RKO (cell line): ENCODE data around the gene ACTG1.

ENCODE experiments used
- DNase-seq: peaks from one replicate; pipeline ENCODE4 v3.0.0-alpha.2; 2016; ENCODE audit warnings: low spot score

ACTG1 gene

DNA sequence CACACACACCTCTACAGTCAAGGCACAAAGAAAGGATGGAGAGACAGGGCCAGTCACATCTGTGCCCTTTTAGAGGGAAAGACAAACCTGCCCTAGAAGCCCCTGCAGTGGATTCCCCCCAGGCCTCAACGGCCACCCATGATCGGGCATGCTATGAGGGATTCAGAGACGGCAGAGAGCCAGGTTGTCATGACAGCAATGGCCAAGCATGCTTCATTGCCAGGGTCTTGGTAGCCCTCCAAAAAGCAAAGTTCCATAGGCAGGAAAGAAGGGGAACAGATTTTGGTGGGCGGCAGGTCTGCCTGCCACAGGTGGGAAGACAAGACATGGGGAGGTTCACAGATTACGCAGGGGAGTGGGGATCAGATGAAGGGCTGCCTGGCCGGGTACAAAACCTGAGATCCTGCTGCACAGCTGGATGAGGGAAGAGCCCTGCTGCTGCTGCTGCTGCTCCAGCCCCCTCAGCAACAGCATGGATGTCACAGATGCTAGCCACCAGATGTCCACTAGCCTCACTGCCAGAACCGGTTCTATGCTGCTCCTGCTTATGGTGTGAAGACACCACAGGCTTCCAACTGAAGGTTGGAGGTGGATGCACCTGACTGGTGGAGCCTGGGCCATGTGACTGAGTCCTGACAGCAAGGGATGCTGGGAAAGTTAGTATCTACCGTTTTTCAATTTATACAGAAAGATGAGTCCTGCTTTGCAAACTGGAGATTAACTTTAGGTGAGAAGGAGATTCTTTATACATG is 17.8 kb downstream of the ACTG1 start:
- no peak for DNase-seq

DNA sequence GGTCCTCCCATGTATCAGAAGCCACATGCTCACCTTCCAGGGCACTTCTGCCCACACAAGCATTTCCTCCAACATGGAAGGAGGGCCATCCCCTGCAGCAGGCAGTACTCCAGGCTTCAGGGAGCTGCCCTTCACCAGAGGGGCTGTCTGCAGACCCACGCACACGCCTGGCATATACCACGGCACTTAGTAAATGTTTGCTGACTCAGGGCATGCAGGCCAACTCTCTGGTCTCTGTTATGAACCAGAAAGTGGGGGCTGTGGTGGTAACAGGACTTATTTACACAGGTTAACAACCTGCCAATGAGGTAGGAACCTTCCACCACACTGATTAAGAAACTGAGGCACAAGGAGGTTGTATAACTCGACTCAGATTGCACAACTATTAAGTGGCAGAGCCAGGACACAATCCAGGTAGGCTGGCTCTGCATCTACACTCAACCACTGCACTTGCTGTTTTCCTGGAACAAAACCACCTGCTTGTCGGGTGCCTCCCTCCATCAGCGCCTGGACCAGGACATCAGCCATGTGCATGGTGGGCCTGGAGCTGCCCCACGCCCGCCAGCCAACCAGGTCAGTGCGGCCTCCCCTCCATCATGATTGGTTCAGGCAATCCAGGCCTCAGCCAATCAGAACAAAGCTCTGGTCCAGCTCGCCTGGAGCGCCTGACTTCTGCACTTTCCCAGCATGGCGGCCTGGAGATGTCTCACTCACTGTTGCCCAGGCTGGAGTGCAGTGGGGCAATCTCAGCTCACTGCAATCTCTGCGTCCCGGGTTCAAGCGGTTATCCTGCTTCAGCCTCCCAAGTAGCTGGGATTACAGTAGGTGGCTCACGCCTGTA is 19.2 kb downstream of the ACTG1 start:
- DNase-seq, result no peak

DNA sequence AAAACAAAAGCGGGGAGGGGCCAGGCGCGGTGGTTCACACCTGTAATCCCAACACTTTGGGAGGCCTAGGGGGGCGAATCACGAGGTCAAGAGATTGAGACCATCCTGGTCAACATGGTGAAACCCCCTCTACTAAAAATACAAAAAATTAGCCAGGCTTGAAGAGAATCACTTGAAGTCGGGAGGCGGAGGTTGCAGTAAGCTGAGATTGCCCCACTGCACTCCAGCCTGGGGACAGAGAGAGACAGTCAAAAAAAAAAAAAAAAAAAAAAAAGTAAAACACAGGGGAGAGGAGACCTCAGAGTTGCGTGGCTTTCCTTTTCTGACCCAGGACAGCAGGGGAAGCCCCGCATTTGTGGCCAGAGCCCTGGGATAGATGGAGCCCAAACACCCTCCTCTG is 19.9 kb downstream of the ACTG1 start:
- DNase-seq, result no peak

DNA sequence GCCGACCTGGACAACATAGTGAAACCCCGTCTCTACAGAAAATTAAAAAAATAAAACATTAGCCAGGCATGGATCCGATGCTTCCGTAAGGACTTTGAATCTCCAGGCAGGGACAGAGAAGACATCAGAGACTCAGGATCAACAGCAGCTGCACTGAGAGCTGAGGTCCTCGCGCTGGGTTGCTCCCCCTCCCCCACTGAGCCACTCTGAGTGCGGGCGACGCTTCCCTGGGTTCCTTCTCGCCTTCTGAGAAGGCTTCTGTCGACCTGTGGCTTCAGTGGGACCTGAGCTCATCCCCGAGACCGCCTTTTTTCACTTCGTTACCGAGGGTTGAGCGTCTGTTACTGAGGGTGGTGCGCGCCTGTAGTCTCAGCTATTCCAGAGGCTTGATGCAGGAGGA is 20.4 kb downstream of the ACTG1 start:
- no peak for DNase-seq

DNA sequence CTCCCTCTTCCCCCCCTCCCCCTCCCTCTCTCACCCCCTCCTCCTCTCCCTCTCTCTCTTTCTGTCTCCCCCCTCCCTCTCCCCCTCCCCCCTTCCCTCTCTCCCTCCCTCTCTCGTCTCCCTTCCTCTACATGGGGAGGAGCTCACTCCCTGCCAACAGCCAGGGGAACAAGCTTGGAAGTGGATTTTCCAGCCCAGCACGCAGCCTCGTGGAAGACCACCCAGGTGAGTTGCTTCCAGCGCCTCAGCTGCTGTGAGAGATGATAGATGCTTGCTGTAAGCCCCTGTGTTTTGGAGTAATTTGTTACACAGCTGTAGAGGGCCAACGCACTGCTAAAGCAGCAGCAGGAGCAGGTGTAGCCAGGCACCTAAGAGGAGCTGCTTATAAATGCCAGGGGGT is 20.8 kb downstream of the ACTG1 start:
- DNase-seq, result no peak

DNA sequence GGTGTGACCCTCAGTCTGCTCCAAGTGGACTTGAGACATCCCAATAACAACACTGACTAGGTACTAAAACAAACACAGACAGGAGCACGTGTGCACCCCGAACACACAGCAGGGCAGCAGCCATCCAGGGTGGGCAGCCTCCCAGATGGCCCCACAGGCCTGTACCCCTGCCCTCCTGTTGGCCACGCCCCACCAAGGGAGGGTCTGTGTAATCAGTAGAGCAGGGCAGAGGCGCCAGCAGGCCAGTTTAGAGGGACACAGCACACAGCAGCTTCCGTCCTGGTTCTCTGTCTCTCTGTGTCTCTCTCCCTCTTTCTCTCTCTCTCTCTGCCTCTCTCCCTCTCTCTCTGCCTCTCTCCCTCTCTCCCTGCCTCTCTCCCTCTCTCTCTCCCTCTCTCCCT is 21.4 kb downstream of the ACTG1 start:
- DNase-seq, result no peak

DNA sequence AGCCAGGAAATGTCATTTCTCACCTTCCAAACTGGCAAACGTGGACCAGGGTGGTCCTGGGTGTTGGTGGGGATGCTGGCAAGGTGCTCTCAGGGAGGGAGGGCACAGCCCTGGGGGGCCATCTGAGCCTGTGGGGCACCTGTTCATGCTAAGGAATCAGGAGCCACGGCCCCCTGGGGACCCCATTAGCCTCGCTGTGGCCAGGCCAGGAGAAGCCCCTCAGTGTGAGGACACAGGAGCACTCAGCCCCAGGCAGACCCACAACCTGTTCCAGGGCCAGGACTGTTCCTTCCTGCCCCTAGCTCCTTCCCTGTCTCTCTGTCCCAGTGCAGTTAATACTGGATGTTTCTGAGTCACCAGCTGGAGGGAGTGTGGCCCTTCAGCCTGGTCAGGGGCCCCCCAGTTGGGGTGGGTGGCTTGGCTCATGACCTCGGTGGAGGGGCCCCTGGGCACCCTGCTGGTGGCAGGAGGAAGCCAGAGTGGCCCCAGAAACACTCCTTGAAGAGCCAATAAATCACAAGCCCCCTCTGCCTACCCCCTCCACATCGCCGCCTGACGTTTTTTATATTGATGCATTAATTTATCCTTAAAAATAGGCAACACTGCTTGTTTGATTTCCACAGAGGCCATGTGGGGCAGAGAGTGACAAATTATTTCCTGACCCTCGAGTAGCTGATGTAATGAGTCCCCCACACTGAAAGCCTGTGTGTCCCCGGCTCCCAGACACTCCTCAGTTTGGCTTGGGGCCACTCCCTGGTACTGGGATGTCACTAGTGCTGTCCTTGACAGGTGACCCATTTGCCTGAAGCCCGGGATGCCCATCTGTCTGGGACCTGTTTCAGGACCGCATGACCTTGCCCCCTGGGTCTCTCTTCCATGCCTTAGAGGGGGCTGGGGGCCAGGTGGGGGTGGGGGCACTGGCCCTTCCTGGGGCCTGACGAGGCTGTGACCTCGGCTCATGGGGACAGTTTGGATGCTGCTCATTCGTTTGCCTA is 22.3 kb downstream of the ACTG1 start:
- DNase-seq, result no peak

DNA sequence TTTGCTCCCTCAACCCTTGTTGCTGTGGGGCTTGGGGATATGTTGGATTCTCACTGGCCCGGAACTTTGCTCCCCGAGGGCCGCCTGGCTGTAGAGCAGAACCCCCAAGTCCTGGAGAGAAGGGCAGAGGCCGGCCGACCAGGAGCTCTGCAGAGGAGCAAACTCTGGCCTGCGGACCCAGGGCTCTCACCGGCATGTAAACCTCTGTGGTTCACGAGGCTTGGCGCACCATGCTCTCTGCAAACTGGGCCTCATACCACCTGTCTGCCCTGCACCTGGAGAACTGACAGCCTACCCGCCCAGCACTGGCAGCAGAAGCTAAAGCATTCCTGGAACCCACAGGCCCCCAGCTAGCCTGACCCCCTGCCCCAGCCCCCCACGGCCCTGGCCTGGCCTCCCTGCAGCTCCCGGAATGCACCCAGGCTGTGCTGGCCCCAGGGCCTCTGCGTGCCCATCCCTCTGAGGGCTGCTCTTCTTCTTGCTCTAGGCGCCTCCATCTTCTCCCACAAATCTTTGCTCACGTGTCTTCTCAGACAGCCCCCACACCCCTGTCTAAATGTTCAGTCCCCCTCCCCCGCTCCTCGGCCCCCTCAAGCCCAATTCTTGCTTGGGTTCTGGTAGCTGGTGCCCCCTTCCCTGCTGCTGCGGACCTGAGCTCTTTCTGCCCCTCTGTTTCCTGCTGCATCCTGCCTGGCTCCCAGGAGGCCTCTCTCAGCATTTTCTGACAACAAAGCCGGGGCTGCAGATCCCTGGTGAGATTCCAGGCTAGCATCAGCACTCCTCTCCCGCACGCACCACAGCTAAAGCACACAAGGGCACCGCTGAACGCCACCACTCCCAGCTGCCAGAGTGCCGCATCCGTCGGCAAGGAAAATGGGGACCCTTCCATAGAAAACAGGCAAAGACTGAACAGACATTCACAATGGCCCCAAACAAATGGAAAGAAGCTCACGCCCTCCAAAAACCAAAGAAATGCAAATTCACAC is 23.3 kb downstream of the ACTG1 start:
- DNase-seq, result no peak

DNA sequence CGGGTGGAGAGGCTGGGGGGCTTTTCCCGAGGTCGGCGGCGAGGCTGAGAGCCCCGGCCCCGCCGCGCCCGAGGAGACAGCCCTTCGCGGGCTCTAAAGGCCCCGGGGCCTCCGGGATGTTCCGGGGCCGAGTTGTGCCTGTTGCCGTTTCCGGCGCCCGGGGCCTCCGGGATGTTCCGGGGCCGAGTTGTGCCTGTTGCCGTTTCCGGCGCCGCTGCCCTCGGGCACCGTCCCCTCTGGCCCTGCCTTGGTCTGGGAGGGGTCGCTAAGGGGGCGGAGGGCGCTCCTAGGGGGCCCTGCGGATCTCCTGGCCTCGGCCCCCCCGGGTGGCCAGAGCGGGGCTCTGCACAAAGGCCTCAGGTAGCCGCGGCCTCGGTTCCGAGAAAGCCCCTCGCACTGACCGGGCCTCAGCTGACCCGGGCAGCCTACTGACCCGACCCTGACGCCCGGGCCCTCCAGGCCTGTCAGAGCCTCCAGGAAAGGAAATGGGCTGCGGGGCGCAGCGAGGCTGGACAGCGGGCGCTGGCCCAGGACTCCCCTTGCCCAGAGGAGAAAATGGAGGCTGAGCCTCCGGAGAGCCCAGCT is 24.2 kb downstream of the ACTG1 start:
- DNase-seq, result no peak

DNA sequence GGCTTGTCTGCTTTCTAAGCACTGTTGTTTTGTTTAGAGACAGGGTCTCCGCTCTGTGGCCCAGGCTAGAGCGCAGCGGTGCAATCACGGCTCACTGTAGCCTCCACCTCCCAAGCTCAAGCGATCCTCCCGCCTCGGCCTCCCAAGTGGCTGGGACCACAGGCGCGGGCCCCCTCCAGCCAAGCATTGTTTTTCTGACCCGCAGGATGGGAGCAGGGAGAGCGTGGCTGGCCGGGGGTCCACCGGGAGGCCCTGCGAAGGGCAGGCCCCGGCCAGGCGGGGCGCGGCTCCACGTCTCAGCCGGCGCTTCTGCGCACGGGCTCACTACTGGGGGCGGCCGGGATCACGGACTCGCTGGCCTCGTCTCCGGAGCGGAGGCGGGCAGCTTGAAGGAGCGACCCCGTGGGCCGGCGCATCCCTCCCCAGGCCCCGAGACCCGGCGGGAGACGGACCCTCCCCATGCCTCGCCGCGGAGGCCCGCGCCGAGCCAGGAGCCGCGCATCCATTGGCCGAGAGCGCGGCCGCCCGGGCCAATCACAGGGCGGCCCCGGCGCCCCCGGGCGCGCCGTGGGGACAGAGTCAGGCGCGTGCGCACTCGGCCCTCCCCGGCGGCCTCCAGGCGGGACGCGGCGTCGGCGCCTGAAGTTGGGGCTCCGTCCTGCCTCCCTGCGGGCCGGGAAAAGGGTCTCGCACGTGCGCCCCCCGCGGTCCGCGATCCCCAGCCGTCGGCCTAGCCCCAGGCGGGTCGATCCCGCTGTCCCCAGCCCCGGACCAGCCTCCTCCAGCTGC is 24.9 kb downstream of the ACTG1 start:
- DNase-seq, result peak; percentile 81

DNA sequence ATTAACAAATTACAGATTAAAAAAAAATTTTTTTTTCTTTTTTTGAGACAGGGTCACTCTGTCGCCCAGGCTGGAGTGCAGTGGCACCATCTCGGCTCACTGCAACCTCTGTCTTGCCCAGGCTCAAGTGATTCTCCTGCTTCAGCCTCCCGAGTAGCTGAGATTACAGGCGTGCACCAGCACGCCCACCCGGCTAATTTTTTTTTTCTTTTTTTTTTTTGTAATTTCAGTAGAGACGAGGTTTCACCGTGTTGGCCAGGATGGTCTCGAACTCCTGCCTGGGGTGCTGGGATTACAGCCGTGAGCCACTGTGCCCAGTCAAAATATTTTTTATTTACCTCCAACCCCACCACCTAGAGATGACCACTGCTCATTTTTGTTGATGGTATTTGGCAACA is 25.5 kb downstream of the ACTG1 start:
- DNase-seq, result no peak

DNA sequence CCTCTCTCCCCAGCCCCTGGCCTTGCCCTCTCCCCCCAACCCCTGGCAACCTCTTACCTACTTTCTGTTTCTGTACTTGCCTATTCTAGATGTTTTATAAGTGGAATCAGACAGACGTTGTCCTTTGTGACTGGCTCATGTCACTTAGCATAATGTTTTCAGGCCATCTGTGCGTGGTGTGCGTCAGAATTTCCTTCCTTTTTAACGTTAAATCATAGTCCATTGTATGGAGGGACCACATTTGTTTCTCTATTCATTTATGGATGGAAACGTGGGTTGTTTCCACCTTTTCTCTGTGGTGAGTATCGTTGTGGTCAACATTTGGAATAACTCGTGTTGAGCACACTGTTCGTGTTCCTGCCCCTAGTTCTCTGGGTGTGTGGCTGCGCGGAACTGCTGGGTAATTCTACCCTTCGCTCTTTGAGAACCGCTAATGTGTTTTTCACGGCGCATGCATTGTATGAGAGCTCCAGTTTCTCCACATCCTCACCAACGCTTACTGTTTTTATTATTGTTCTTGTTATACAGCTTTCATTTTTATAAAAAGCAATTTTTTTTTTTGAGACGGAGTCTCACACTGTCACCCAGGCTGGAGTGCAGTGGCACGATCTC is 26.3 kb downstream of the ACTG1 start:
- DNase-seq, result no peak

DNA sequence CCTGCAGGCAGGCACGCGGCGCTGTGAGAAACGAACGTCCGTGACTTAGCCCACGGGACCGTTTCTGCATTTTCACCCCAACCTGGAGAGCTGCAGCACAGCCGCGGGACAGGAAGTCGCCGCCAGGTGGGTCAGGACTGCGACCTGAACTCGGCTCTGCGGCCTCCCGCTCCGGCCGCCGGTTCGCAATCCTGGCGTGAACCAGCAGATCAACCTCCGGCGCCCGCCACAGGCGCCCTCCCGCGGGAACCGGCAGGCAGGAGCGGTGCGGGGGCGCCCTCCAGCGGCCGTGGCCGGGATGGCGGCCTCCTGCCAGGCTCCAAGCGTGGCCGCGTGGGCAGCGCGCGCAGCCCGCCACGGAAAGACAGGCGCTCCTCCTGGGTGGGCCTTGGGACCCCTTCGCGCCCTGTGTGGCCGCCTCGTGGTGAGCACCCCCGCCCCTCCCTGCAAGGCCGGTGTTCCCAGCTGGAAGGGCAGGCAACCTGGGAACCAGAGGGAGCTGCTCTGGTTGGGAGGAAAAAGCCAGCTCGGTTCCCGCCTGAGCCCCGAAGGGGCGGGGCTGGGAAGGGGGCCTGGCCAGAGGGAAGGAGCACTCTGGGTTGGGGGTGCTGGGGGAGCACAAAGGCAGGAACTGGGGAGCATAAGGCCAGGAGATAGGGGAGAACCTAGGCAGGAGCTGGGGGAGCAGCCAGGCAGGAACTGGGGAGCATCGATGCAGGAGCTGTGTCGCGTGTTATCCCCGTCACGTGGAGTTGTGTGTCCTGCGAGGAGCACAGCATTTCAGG is 28.2 kb downstream of the ACTG1 start:
- peak; percentile 87 for DNase-seq

DNA sequence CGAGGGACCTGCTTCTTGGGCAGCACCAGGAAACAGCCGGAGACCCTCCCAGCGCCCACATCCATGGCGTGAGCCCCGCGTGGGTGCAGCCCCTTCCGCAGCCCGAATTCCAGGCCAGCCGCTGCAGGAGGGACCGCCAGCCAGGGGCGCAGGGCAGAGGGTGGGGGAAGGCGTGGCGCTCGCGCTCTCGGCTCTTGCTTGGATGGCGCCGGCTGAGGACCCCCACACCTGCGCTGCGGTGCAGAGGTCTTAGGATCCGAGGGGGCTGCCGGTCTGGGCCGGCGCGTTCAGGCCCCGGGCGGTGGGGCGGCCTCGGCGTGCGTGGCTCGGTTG is 28.8 kb downstream of the ACTG1 start:
- DNase-seq, result no peak

DNA sequence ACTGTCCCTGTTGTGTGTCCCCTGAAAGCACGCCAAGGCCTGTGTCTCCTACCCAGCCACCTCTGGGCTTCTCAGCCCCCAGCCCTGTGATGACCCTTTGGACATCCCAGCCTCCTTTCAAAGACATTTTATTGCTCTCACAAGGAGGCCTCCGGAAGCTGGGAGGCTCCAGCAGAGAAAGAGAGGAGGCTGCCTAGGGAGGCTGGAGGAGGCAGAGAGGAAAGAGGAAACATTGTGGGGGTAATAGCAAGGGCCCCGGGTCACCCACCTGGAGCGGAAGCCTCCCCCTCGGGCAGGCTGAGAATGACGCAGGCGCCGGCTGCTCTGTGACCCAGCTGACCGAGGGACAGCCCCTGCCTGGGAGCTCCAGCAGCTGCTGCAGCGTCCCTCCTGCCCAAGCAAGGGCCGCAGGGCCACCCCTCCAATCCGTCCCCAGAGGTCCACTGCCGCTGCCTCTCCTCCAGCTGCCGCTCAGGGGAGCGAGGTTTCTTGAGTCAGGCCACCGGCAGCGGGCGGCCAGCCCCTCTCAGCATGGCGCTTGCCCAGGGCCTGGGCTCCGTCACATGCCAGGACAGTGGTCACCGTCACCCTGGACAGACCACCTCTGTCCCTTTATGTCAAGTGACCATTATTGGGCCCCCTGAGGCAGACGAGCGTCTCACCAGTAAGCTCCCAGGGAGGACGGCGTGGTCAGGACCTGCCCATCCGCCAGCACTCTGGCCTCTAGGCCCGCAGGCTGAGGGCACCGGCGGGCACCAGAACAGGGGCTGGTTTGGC is 29.3 kb downstream of the ACTG1 start:
- no peak for DNase-seq

DNA sequence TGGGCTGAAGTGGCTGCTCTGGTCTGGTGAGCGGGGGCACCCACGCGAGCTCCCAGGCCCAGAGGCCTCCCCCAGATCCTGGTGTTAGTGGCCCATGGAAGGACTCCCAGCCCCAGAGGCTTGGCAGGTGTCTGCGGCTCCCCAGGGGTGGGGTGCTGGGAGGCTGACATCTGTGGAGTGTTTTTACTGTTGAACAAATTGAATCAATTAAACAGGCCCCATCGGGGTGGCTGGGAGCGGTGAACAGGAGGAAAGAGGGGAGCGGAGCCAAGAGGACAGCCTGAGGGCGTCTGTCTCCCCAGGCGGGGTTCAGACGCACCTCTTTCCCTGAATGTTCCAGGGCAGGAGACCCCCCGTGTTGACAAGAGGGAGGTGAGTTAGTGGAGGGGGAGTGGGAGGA is 29.9 kb downstream of the ACTG1 start:
- no peak for DNase-seq

DNA sequence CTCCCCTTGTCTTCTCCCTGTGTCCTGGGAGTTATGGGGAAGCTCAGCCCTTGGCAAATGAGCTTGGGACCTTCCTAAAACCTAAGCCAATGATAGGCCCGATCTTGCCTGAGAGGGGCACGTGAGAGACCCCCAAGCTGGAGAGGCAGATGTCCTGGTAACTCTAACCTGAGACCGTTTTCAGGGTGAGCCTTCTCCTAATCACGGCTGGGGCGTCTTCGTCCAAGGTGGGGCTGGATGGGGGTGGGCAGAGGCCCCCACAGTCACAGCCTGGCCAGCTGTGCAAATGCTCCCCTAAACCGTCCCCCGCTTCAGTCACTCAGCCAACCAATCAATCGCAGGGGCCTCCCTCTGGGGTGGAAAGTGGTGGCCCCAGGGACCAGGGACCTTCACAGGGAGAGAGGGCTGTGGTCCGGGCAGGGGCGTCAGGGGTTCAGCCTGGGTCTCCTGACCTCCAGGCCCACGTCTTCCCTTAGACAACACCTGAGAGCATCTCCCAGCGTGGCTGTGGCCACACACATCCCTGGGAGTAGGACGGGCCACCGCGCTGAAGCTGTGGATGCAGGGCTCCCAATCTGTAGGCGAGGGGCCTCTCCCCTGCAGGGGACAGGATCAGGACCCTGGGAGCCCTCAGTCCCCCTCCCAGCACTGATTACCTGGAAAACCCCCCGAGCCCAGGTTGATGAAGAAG is 30.6 kb downstream of the ACTG1 start:
- no peak for DNase-seq
